BE2C (cell line): ENCODE data around the gene CAMK1D.
"Not testable (repeated sequence)": the region's sequence is repeated elsewhere in the genome, so short reads cannot be mapped to it uniquely, and the experiment has no call there.

Source experiments
- DNase-seq: peaks from one replicate; pipeline ENCODE4 v3.0.0-alpha.2; 2020
- H3K27me3 ChIP-seq: fragments of 250-450 bp; sonication (Bioruptor Pico); 2 replicates; pipeline ENCODE4 v1.5.1; 2020; ENCODE audit warnings: mild to moderate bottlenecking
- H3K36me3 ChIP-seq: fragments of 250-450 bp; sonication (Bioruptor Pico); 2 replicates; pipeline ENCODE4 v1.5.1; 2020; ENCODE audit warnings: mild to moderate bottlenecking
- H3K4me1 ChIP-seq: fragments of 250-450 bp; sonication (Bioruptor Pico); 2 replicates; pipeline ENCODE4 v1.5.1; 2020
- H3K4me3 ChIP-seq: 2 replicates; pipeline ENCODE4 v1.5.1; 2011; ENCODE audit warnings: low read depth, low read length
- H3K9me3 ChIP-seq: fragments of 250-450 bp; sonication (Bioruptor Pico); 2 replicates; pipeline ENCODE4 v1.5.1; 2020
- TF ChIP-seq, protein P1 (sequence below): IDR thresholded peaks from 2 replicates; pipeline ENCODE4 v1.5.1; 2012; ENCODE audit warnings: mild to moderate bottlenecking, low read depth, low read length

CAMK1D gene

DNA sequence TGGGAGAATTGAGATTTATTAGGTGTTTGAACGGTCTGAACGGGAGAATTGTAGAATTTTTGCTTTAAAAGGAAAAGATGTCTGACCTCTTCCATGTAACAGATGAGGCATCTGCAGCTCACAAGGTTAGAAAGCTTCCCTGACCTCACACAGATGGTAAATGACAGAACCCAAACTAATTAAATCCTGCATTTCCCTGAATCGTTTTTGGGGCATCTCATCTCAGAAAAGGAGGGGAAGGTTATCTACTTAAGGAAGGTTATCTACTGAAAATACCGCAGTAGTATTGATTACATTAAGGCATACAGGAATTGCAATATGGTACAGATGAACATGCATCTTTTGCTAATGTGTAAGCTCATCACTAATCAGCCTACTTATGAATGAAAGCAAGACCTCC, 373.9 kb downstream of the CAMK1D start:
- Histone ChIP-seq H3K4me3 (no peak overlapping the region), H3K4me1 (peaks cover 5% of the 10 kb centered on the region; the same call in 1 of the 2 replicates), H3K27me3 (no peaks in the 10 kb centered on the region), H3K9me3 (no peaks in the 10 kb centered on the region), H3K36me3 (no peaks in the 10 kb centered on the region)
- no peak for DNase-seq
- TF ChIP-seq, protein P1, sequence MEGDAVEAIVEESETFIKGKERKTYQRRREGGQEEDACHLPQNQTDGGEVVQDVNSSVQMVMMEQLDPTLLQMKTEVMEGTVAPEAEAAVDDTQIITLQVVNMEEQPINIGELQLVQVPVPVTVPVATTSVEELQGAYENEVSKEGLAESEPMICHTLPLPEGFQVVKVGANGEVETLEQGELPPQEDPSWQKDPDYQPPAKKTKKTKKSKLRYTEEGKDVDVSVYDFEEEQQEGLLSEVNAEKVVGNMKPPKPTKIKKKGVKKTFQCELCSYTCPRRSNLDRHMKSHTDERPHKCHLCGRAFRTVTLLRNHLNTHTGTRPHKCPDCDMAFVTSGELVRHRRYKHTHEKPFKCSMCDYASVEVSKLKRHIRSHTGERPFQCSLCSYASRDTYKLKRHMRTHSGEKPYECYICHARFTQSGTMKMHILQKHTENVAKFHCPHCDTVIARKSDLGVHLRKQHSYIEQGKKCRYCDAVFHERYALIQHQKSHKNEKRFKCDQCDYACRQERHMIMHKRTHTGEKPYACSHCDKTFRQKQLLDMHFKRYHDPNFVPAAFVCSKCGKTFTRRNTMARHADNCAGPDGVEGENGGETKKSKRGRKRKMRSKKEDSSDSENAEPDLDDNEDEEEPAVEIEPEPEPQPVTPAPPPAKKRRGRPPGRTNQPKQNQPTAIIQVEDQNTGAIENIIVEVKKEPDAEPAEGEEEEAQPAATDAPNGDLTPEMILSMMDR, result no peak

DNA sequence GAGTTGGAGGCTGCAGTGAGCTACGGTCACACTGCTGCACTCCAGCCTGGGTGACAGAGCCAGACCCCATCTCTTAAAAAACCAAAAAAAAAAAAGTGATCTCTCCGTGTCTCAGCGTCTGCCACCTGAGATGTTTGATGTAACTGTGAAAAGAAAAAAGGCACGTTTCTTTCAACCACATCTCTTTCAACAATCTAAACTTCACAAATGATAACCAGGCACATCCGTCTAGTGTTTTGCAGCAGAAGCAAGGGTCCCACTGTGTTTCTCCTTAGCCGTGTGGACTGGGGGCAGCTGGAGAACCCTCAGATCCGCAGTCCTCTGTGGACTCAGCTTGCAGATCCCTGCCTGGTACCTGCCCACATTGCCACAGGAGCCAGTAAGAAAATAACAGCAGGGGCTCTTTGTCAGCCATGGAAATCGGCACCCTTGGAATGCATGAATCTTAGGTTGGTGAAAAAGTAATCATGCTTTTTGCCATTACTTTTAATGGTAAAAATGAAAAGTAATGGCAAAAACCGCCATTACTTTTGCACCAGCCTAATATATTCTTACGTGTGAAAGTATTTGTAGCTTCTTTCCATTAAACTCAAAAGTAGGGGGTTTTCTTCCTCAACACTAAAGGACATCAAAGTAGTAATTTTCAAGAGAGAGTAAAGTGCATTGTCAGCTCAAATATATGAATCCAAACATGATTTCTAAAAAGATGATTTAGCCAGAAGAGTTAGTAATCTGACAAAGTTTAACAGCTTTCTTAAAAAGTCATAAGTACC, 375.6 kb downstream of the CAMK1D start:
- Histone ChIP-seq H3K4me3 (no peak overlapping the region), H3K9me3 (no peaks in the 10 kb centered on the region), H3K4me1 (peaks cover 5% of the 10 kb centered on the region; the same call in 1 of the 2 replicates), H3K36me3 (no peaks in the 10 kb centered on the region), H3K27me3 (no peaks in the 10 kb centered on the region)
- TF ChIP-seq, protein P1, result no peak
- no peak for DNase-seq

DNA sequence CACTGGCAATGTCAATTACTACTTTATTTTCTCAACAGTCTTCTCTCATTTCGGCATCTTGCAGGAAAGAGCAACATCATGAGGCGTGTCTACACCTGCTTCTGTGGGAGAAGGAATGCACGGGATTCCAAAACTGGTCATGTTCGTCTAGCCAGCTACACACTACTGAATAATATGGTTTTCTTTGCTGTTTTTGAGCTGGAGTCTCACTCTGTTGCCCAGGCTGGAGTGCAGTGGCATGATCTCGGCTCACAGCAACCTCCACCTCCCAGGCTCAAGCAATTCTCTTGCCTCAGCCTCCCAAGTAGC, 376.2 kb downstream of the CAMK1D start:
- H3K36me3 ChIP-seq, H3K27me3 ChIP-seq, H3K4me1 ChIP-seq, H3K9me3 ChIP-seq, DNase-seq, H3K4me3 ChIP-seq: not testable (repeated sequence)

DNA sequence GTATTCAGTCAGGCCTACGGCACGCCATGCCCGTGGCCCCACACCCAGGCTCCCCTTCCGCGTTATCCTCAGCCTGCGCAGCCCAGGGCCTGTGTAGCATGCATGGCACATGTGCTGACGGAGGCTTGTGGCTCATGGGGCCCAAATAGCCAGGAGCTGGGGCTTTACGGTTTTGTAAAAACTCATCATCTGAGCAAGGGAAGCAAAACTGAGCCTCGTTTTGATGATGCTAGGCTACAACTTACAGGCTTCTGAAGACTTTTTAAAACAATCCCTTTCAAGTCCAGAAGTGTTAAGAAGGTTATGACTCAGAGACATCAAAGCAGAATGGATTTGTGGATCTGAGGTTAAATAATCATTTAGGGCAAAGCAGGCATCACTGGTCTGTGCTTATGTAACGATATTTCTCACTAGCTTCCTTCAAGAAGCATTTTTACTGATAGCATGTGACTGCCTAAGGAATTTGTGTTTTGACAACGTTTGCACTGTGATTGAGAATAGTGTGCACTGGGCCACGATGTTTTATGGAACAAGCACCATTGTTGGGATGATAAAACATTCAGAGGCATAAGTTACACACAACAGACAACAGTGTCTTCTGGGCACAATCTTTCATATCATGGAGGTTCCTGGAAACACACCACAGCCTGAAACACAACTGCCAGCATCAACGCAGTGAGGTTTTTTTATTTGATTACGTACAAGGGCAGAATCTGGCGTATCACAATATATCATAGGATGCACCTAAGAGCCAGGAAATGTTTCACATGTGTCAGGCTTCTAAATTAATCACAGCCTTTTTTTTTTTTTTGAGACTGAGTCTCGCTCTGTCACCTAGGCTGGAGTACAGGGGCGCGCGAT, 377.9 kb downstream of the CAMK1D start:
- Histone ChIP-seq H3K4me1 (no peaks in the 10 kb centered on the region), H3K9me3 (no peaks in the 10 kb centered on the region), H3K36me3 (no peaks in the 10 kb centered on the region), H3K4me3 (no peak overlapping the region), H3K27me3 (no peaks in the 10 kb centered on the region)
- no peak for DNase-seq
- TF ChIP-seq, protein P1, result no peak

DNA sequence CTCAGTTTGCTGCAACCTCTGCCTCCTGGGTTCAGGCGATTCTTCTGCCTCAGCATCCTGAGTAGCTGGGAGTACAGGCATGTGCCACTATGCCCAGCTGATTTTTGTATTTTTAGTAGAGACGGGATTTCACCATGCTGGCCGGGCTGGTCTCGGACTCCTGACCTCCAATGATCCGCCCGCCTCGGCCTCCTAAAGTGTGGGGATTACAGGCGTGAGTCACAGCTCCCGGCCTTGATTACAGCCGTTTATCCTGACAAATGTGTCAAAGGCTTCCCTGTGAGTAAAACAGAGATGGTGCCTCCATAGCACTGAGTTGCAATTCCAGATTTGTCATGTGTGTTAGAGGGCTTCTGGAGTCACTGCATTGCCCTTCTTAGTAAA, 378.5 kb downstream of the CAMK1D start:
- TF ChIP-seq, protein P1, result no peak
- Histone ChIP-seq H3K9me3 (no peaks in the 10 kb centered on the region), H3K4me3 (no peak overlapping the region), H3K36me3 (no peaks in the 10 kb centered on the region), H3K4me1 (no peaks in the 10 kb centered on the region), H3K27me3 (no peaks in the 10 kb centered on the region)
- DNase-seq, result no peak

DNA sequence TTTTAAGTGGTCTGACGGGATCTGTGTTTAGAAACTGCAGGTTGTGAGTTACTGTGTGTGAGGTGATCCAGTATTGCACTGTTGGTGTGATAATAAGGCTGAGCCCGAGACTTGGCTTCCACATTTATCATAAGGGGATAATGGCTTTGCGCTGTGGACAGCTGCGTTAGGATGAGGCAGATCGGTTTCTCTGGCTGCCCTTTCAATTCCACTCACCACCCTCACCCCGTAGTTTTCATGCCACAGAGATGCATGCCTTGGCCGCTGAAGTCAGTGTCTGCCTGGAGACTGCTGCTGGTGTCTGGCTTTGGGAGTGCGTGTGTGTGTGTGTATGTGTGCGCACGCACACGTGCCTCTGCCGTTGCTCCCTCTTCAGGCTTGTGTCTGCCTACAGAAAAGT, 379.1 kb downstream of the CAMK1D start:
- TF ChIP-seq, protein P1, result no peak
- Histone ChIP-seq H3K4me3 (no peak overlapping the region), H3K4me1 (no peaks in the 10 kb centered on the region), H3K36me3 (no peaks in the 10 kb centered on the region), H3K27me3 (no peaks in the 10 kb centered on the region), H3K9me3 (no peaks in the 10 kb centered on the region)
- no peak for DNase-seq
